ENCODE results near the gene BDH1.

BDH1 gene

GRCh38 chr3:197495999-197496745 is 59.6 kb downstream of the BDH1 start:
- Histone ChIP-seq H3K4me3 (ENCODE audit: low read length) (no peak overlapping the region), H3K4me1 (ENCODE audit: control insufficient read depth, low read depth, low read length) (no peaks in the 10 kb centered on the region), H3K36me3 (ENCODE audit: control insufficient read depth, low read depth, low read length) (no peaks in the 10 kb centered on the region), H3K9me3 (ENCODE audit: control insufficient read depth, low read depth, low read length) (no peaks in the 10 kb centered on the region), H3K9ac (ENCODE audit: low read length) (no peak overlapping the region), H3K27ac (ENCODE audit: low read length) (no peak overlapping the region), H3K27me3 (ENCODE audit: control insufficient read depth, insufficient read depth, low read length) (no peaks in the 10 kb centered on the region)

- no peak overlapping the region for H3K4me3 ChIP-seq (ENCODE audit: low read length)
- H3K27ac ChIP-seq (ENCODE audit: low read length): no peak overlapping the region
- H3K36me3 ChIP-seq (ENCODE audit: control insufficient read depth, low read depth, low read length): no peaks in the 10 kb centered on the region
- H3K9ac ChIP-seq (ENCODE audit: low read length): no peak overlapping the region
- no peaks in the 10 kb centered on the region for H3K4me1 ChIP-seq (ENCODE audit: control insufficient read depth, low read depth, low read length)
- H3K27me3 ChIP-seq (ENCODE audit: control insufficient read depth, insufficient read depth, low read length): no peaks in the 10 kb centered on the region
- H3K9me3 ChIP-seq (ENCODE audit: control insufficient read depth, low read depth, low read length): no peaks in the 10 kb centered on the region
Measured at GRCh38 chr3:197495499-197495898, 60.3 kb downstream of the BDH1 start.

DNA sequence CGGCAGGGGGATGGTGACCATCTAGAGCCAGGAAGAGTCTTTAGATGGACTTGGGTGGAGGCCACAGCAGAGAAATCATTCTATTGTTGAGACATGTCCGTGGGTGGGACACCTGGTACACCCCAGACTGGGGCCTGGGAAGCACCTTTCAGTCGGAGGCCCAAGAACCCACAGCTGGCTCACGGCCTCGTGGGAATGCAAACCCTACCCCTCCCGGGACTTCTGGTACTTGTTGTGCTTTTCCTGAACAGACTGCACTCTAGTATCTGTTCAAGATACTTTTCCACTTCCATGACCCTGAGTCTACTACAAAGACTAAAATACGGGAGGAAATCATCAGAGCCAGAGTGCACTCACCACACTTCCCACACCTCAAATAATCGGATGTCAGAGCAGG is 60.7 kb downstream of the BDH1 start:
- no peak overlapping the region for H3K27ac ChIP-seq (ENCODE audit: low read length)
- no peaks in the 10 kb centered on the region for H3K27me3 ChIP-seq (ENCODE audit: control insufficient read depth, insufficient read depth, low read length)
- H3K4me1 ChIP-seq (ENCODE audit: control insufficient read depth, low read depth, low read length): no peaks in the 10 kb centered on the region
- H3K36me3 ChIP-seq (ENCODE audit: control insufficient read depth, low read depth, low read length): no peaks in the 10 kb centered on the region
- H3K9ac ChIP-seq (ENCODE audit: low read length): no peak overlapping the region
- H3K4me3 ChIP-seq (ENCODE audit: low read length): no peak overlapping the region
- H3K9me3 ChIP-seq (ENCODE audit: control insufficient read depth, low read depth, low read length): no peaks in the 10 kb centered on the region

DNA sequence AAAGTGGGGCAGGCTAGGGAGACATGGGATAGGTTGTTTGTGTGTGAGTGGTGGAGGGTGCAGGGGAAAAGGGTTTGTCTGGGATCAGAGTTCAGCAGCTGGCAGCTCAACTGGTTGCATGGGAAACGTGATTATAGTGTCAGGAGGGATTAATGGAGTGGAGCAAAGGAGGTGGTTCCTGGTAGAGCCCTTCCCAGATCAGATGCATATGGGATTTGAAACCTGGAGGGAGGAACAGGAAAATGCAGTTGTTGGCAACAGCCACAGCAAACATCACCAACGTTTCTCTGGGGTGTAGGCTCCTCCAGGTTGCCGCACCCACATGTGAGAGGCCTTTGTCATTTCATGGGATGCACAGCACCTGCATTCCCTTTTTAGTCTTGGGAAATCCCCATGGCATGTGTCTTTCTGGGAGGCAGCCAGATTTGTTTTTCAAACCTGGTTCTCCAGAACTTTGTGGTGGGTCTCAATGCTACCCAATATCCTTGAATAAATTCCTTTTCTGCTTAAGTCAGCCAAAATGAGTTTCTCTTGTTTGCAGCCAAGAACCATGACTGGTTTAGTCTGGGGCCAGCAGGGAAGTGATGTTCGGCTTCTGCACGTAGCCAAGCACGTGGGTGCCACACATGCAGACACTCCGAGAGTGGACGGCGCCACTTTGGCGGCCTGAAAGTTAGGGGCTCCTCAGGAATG is 61.3 kb downstream of the BDH1 start:
- no peaks in the 10 kb centered on the region for H3K27me3 ChIP-seq (ENCODE audit: control insufficient read depth, insufficient read depth, low read length)
- H3K9ac ChIP-seq (ENCODE audit: low read length): no peak overlapping the region
- no peak overlapping the region for H3K4me3 ChIP-seq (ENCODE audit: low read length)
- no peak overlapping the region for H3K27ac ChIP-seq (ENCODE audit: low read length)
- H3K9me3 ChIP-seq (ENCODE audit: control insufficient read depth, low read depth, low read length): no peaks in the 10 kb centered on the region
- no peaks in the 10 kb centered on the region for H3K4me1 ChIP-seq (ENCODE audit: control insufficient read depth, low read depth, low read length)
- H3K36me3 ChIP-seq (ENCODE audit: control insufficient read depth, low read depth, low read length): no peaks in the 10 kb centered on the region

- Histone ChIP-seq H3K4me1 (ENCODE audit: control insufficient read depth, low read depth, low read length) (no peaks in the 10 kb centered on the region), H3K36me3 (ENCODE audit: control insufficient read depth, low read depth, low read length) (no peaks in the 10 kb centered on the region), H3K9me3 (ENCODE audit: control insufficient read depth, low read depth, low read length) (no peaks in the 10 kb centered on the region), H3K4me3 (ENCODE audit: low read length) (no peak overlapping the region), H3K27me3 (ENCODE audit: control insufficient read depth, insufficient read depth, low read length) (no peaks in the 10 kb centered on the region), H3K27ac (ENCODE audit: low read length) (no peak overlapping the region), H3K9ac (ENCODE audit: low read length) (no peak overlapping the region)
Measured at GRCh38 chr3:197493049-197493448, 62.7 kb downstream of the BDH1 start.

GRCh38 chr3:197491923-197492664 is 63.7 kb downstream of the BDH1 start:
- no peaks in the 10 kb centered on the region for H3K4me1 ChIP-seq (ENCODE audit: control insufficient read depth, low read depth, low read length)
- H3K27ac ChIP-seq (ENCODE audit: low read length): no peak overlapping the region
- no peak overlapping the region for H3K4me3 ChIP-seq (ENCODE audit: low read length)
- H3K9ac ChIP-seq (ENCODE audit: low read length): no peak overlapping the region
- no peaks in the 10 kb centered on the region for H3K27me3 ChIP-seq (ENCODE audit: control insufficient read depth, insufficient read depth, low read length)
- no peaks in the 10 kb centered on the region for H3K36me3 ChIP-seq (ENCODE audit: control insufficient read depth, low read depth, low read length)
- H3K9me3 ChIP-seq (ENCODE audit: control insufficient read depth, low read depth, low read length): no peaks in the 10 kb centered on the region

DNA sequence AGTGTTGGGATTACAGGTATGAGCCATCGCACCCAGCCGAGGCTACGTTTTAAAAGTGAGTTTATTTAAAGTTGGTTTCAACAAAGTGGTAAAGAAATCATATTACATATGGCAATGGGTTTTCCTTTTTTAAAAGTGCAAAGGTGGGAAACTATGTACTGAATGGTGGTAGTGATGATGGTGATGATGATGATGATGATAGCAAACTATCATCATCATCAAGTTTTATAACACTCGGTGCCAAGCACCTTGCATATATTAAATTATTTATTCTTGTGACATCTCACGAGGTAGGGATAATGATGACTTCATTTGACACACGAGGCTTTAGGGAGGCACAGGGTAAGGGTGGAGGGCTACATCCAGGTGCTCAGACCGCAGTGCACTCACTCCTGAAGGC is 64.3 kb downstream of the BDH1 start:
- Histone ChIP-seq H3K9ac (ENCODE audit: low read length) (no peak overlapping the region), H3K4me3 (ENCODE audit: low read length) (no peak overlapping the region), H3K4me1 (ENCODE audit: control insufficient read depth, low read depth, low read length) (no peaks in the 10 kb centered on the region), H3K27ac (ENCODE audit: low read length) (no peak overlapping the region), H3K36me3 (ENCODE audit: control insufficient read depth, low read depth, low read length) (no peaks in the 10 kb centered on the region), H3K27me3 (ENCODE audit: control insufficient read depth, insufficient read depth, low read length) (no peaks in the 10 kb centered on the region), H3K9me3 (ENCODE audit: control insufficient read depth, low read depth, low read length) (no peaks in the 10 kb centered on the region)

DNA sequence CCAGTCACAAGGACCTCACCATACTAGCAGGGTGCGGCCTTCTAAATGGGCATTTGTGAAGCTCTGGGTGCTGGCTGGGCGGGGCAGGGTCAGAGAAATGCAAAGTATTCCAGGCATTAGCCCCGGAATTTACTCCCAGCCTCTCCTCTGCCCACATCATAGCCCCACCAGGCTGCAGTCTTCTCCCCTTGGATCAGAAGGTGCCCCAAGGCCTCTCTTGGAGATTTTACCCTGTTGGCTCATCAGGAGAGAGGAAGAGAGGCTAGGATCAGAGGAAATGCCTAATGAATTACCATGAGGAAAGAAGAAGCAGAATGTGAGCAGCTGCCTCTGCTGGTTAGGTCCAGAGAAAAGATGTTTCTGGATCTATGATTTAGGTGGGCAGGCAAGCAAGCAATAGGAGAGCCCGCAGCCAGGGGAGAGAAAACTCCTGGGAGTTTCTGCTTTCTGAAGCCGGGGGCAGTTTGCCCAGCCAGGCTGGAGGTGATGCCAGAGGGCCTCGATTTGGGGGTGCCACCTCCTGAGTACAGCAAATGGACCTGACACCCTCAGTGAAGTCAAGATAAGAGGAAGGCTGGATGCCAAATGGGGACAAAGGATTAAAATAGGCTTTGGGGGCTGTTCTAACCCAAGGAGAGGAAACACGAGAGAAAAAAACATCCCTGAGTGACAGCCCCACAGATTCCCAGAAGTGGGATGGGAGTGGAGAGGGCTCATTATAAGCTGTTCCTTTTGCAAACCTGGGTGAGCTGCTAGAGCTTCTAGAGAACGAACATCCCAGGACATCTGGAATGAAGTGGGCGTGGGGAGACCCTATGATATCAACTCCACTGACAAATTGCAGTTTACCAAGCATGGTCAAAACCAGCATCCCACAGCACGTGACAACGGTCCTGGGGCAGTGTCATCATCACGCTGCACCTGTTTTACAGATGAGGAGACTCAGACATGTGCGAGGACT is 65.4 kb downstream of the BDH1 start:
- Histone ChIP-seq H3K27ac (ENCODE audit: low read length) (no peak overlapping the region), H3K9me3 (ENCODE audit: control insufficient read depth, low read depth, low read length) (no peaks in the 10 kb centered on the region), H3K36me3 (ENCODE audit: control insufficient read depth, low read depth, low read length) (no peaks in the 10 kb centered on the region), H3K27me3 (ENCODE audit: control insufficient read depth, insufficient read depth, low read length) (no peaks in the 10 kb centered on the region), H3K4me1 (ENCODE audit: control insufficient read depth, low read depth, low read length) (no peaks in the 10 kb centered on the region), H3K4me3 (ENCODE audit: low read length) (no peak overlapping the region), H3K9ac (ENCODE audit: low read length) (no peak overlapping the region)

DNA sequence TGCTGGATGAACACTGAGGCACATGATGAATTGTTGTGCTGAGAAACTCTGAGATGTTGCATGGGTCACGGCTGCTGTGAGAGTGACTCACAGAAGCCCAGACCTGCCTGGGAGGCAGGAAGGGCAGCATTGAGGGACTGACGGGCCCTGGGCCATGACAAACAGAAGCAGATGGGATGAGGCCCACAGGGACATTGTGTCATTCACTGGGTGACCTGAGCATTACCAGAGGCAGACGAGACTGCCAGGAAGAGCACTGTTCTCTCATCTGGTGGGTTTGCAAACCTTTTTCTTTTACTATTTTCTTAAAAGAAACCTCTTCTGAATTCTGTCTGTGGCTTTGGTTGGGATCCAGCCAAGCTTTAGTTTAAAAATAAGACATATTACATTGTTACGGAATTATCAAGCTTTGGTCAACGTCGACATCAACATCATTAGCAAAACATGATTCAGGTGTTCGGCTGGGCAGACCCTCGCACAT is 67.8 kb downstream of the BDH1 start:
- Histone ChIP-seq H3K9ac (ENCODE audit: low read length) (no peak overlapping the region), H3K9me3 (ENCODE audit: control insufficient read depth, low read depth, low read length) (no peaks in the 10 kb centered on the region), H3K4me1 (ENCODE audit: control insufficient read depth, low read depth, low read length) (peaks cover under 1% of the 10 kb centered on the region), H3K36me3 (ENCODE audit: control insufficient read depth, low read depth, low read length) (no peaks in the 10 kb centered on the region), H3K27me3 (ENCODE audit: control insufficient read depth, insufficient read depth, low read length) (no peaks in the 10 kb centered on the region), H3K27ac (ENCODE audit: low read length) (no peak overlapping the region), H3K4me3 (ENCODE audit: low read length) (no peak overlapping the region)

DNA sequence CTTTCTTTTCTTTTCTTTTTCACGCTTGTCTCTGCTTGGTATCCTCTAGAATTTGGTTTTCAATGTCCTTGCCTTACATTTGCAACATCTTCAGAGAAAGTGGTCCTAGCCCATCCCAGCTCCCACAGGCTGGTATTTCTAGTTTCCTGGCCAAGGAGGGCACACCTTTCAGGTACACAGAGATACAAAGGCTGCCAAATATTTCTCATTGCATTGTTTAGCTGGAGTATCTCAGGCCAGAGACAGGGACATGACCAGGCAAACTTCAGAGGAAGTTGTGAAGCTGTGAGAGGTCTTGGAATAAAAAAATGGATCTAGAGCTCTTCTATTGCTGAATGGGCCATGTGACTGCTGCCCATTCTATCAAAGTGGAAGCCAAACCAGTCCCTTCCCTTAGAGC is 68.9 kb downstream of the BDH1 start:
- Histone ChIP-seq H3K27ac (ENCODE audit: low read length) (no peak overlapping the region), H3K4me1 (ENCODE audit: control insufficient read depth, low read depth, low read length) (peaks cover 11% of the 10 kb centered on the region), H3K27me3 (ENCODE audit: control insufficient read depth, insufficient read depth, low read length) (no peaks in the 10 kb centered on the region), H3K36me3 (ENCODE audit: control insufficient read depth, low read depth, low read length) (no peaks in the 10 kb centered on the region), H3K9ac (ENCODE audit: low read length) (no peak overlapping the region), H3K9me3 (ENCODE audit: control insufficient read depth, low read depth, low read length) (no peaks in the 10 kb centered on the region), H3K4me3 (ENCODE audit: low read length) (no peak overlapping the region)

DNA sequence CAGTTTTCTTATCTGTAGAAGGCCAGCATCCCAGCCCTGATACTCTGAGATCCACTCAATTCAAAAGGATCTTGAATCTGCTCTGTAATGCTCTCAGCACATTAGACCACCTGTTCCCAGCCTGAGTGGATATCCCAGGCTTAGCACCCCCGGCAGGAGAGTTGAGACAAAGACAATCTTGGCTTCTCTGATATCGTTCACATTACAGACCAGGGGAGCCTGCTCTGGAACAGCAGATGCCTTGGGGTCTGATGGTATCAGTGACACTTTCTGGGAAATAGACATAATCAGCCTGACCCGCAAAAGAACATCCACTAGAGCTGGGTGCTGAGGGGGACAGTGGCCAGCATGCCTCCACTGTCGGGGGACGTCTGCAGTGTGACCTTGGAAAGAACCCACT is 70.6 kb downstream of the BDH1 start:
- Histone ChIP-seq H3K4me1 (ENCODE audit: control insufficient read depth, low read depth, low read length) (peaks cover 20% of the 10 kb centered on the region), H3K36me3 (ENCODE audit: control insufficient read depth, low read depth, low read length) (no peaks in the 10 kb centered on the region), H3K27ac (ENCODE audit: low read length) (no peak overlapping the region), H3K4me3 (ENCODE audit: low read length) (no peak overlapping the region), H3K9me3 (ENCODE audit: control insufficient read depth, low read depth, low read length) (no peaks in the 10 kb centered on the region), H3K27me3 (ENCODE audit: control insufficient read depth, insufficient read depth, low read length) (no peaks in the 10 kb centered on the region), H3K9ac (ENCODE audit: low read length) (no peak overlapping the region)

Measured in iPS-18a (cell line).